Stomach smooth muscle (tissue), 2 donors: ENCODE results near the gene CHST6.
"Not testable (repeated sequence)": the region's sequence is repeated elsewhere in the genome, so short reads cannot be mapped to it uniquely, and the experiment has no call there.

Source experiments
- H3K27ac ChIP-seq: one replicate; pipeline ENCODE4 v1.7.0; 2013; ENCODE audit warnings: mild to moderate bottlenecking, low read length, inconsistent platforms
- H3K27me3 ChIP-seq, 2 donors: one replicate each; pipeline ENCODE4 v1.7.0; 2013; ENCODE audit warnings: low read length in 2 of 2; ENCODE audit not compliant: insufficient read depth in 2 of 2, control insufficient read depth in 1 of 2
- H3K36me3 ChIP-seq, 2 donors: one replicate each; pipeline ENCODE4 v1.7.0; 2013; ENCODE audit warnings: low read length in 2 of 2; ENCODE audit not compliant: control insufficient read depth in 2 of 2, insufficient read depth in 2 of 2
- H3K4me1 ChIP-seq: one replicate; pipeline ENCODE4 v1.7.0; 2013; ENCODE audit warnings: low read length; ENCODE audit not compliant: control insufficient read depth, insufficient read depth
- H3K4me3 ChIP-seq, 2 donors: one replicate each; pipeline ENCODE4 v1.7.0; 2013; ENCODE audit warnings: low read length in 2 of 2
- H3K9ac ChIP-seq, 2 donors: one replicate each; pipeline ENCODE4 v1.7.0; 2013; ENCODE audit warnings: low read length in 2 of 2, mild to moderate bottlenecking in 1 of 2
- H3K9me3 ChIP-seq, 2 donors: one replicate each; pipeline ENCODE4 v1.7.0; 2013; ENCODE audit warnings: low read length in 2 of 2; ENCODE audit not compliant: control insufficient read depth in 2 of 2
- donor health status: healthy.
- donor health status: Pancreatic carcinoma.

The CHST6 gene

GRCh38 chr16:75459691-75460090 lies 35.5 kb downstream of the CHST6 start:
- Histone ChIP-seq H3K27ac (no peak overlapping the region), H3K9me3 (no peaks in the 10 kb centered on the region), H3K27me3 (no peaks in the 10 kb centered on the region), H3K4me1 (peaks cover 3% of the 10 kb centered on the region), H3K36me3 (no peaks in the 10 kb centered on the region), H3K4me3 (no peak overlapping the region), H3K9ac (no peak overlapping the region)

DNA sequence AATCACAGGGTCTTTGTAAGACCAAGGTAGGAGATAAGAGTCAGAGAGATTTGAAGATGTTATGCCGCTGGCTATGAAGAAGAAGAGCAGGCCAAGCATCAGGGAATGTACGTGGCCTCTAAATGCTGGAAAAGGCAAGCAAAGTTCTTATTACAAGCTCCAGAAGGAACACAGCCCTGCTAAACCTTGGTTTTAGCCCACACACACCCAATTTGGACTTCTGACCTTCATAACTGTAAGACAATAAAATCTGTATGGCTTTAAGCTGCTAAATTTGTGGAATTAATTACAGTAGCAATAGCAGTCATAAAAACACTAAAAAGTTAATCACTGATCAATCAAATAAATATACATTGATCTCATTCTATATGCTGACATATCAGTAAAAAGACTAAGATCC lies 36.8 kb downstream of the CHST6 start:
- H3K9me3 ChIP-seq = no peaks in the 10 kb centered on the region
- H3K27ac ChIP-seq = no peak overlapping the region
- no peaks in the 10 kb centered on the region for H3K27me3 ChIP-seq
- H3K9ac ChIP-seq = no peak overlapping the region
- H3K36me3 ChIP-seq = no peaks in the 10 kb centered on the region
- peaks cover 3% of the 10 kb centered on the region for H3K4me1 ChIP-seq
- no peak overlapping the region for H3K4me3 ChIP-seq

- Histone ChIP-seq H3K36me3 (no peaks in the 10 kb centered on the region), H3K9ac (no peak overlapping the region), H3K9me3 (no peaks in the 10 kb centered on the region), H3K27me3 (no peaks in the 10 kb centered on the region), H3K4me1 (peaks cover 3% of the 10 kb centered on the region), H3K4me3 (no peak overlapping the region), H3K27ac (no peak overlapping the region)
These were observed 37.2 kb downstream of the CHST6 start for GRCh38 chr16:75458029-75458428.

DNA sequence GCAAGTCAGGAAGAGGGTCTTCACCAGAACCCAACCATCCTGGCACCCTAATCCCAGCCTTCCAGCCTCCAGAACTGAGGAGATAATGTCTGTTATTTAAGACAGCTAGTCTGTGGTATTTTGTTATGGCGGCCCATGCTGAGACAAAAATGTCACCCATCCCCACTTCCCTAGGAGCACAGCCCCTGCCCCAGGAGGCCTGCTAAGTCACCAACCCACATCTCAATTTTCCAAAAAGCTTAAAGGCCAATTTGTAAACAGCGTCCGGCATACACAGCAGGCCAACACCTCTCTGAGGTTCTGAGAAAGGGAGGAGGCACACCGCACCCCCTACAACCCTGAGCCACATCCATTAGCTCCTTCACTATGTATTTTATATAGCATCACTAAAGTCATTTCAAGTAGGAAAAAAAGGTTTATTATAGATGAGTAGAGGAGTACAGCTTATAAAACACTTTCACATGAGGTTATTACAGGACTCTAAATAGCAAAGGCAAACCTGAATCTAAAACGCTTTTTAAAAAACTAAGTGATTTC lies 37.7 kb downstream of the CHST6 start:
- no peaks in the 10 kb centered on the region for H3K9me3 ChIP-seq
- no peaks in the 10 kb centered on the region for H3K36me3 ChIP-seq
- H3K27ac ChIP-seq = no peak overlapping the region
- no peak overlapping the region for H3K4me3 ChIP-seq
- no peak overlapping the region for H3K9ac ChIP-seq
- peaks cover 6% of the 10 kb centered on the region for H3K4me1 ChIP-seq
- no peaks in the 10 kb centered on the region for H3K27me3 ChIP-seq

- H3K9me3 ChIP-seq = no peaks in the 10 kb centered on the region
- H3K9ac ChIP-seq = no peak overlapping the region
- peaks cover 6% of the 10 kb centered on the region for H3K4me1 ChIP-seq
- no peaks in the 10 kb centered on the region for H3K36me3 ChIP-seq
- no peaks in the 10 kb centered on the region for H3K27me3 ChIP-seq
- no peak overlapping the region for H3K27ac ChIP-seq
- H3K4me3 ChIP-seq = no peak overlapping the region
These were observed 38.3 kb downstream of the CHST6 start for GRCh38 chr16:75456971-75457370.

DNA sequence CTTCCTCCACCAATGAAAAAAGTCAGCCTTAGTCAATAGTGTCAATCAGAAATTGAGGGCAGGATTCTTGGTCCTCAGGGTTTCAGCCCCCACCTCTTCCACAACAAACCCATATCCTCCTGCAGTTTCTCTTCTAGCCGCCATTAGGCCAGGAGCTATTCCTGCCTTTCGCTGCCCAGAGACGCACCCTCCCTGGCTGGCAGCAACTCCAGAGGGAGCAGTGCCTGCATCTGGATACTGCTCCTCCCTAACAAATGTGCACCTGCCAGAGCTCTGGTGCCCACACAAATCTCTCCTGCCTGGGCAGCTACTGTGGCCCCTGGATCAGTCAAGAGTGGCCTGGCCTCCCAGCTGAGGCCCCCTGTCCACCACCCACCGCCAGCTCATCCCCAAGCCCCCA lies 38.8 kb downstream of the CHST6 start:
- not testable (repeated sequence) for H3K27me3 ChIP-seq, H3K36me3 ChIP-seq, H3K9ac ChIP-seq, H3K4me3 ChIP-seq, H3K4me1 ChIP-seq, H3K9me3 ChIP-seq, H3K27ac ChIP-seq

- peaks cover 0 to 3% of the 10 kb centered on the region in 2 donors for H3K36me3 ChIP-seq
- H3K4me3 ChIP-seq = no peak overlapping the region
- H3K27me3 ChIP-seq = no peaks in the 10 kb centered on the region
- H3K9ac ChIP-seq = no peak overlapping the region
- H3K9me3 ChIP-seq = no peaks in the 10 kb centered on the region
- H3K27ac ChIP-seq = no peak overlapping the region
- peaks cover 6% of the 10 kb centered on the region for H3K4me1 ChIP-seq
These were observed 39.6 kb downstream of the CHST6 start for GRCh38 chr16:75455677-75456076.

DNA sequence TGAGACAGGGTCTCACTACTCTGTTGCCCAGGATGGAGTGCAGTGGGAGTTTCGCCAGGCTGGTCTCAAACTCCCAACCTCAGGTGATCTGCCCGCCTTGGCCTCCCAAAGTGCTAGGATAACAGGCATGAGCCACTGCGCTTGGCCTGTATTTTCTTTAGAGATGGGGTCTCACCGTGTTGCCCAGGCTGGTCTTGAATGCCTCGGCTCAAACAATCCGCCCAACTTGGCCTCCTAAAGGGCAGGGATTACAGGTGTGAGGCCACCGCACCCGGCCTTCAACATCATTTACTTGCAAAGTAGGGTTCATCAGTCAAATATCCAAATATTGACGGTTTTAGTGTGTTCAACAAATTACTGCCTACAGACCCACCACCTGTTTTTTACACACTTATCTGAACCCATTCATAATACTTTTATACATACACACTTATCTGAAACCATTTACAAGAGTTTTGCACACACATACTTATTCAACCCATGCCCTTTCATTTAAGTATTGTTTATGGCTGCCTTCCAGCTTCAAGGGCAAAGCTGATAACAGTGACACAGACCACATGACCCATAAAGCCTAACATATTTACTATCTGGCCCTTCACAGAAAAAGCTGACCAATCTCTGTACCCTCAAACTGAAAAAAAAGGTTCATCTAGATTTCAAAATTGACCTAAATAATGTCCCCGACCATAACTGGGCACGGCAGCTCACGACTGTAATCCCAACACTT lies 42.6 kb downstream of the CHST6 start:
- peaks cover 4% of the 10 kb centered on the region for H3K4me1 ChIP-seq
- H3K36me3 ChIP-seq = peaks cover 4 to 5% of the 10 kb centered on the region in 2 donors
- no peaks in the 10 kb centered on the region for H3K27me3 ChIP-seq
- no peaks in the 10 kb centered on the region for H3K9me3 ChIP-seq
- H3K9ac ChIP-seq = no peak overlapping the region
- H3K27ac ChIP-seq = no peak overlapping the region
- no peak overlapping the region for H3K4me3 ChIP-seq

- H3K9me3 ChIP-seq = no peaks in the 10 kb centered on the region
- H3K9ac ChIP-seq = no peak overlapping the region
- no peak overlapping the region for H3K27ac ChIP-seq
- peaks cover 6 to 11% of the 10 kb centered on the region in 2 donors for H3K36me3 ChIP-seq
- H3K27me3 ChIP-seq = no peaks in the 10 kb centered on the region
- no peak overlapping the region for H3K4me3 ChIP-seq
- H3K4me1 ChIP-seq = no peaks in the 10 kb centered on the region
These were observed 48.8 kb downstream of the CHST6 start for GRCh38 chr16:75446416-75446815.

DNA sequence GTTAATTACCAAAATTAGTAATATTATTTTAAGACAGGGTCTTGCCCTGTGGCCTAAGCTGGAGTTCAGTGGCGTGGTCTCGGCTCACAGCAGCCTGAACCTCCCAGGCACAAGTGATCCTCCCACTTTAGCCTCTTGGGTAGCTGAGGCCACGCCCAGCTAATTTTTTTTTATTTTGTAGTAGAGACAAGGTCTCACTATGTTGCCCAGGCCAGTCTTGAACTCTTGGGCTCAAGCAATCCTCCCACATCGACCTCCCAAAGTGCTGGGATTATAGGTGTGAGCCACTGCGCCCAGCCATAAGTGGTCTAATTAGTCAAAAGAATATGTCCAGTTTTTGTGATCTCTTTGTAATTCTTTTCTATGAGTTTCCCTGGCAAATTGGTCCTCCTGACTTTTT lies 49.9 kb downstream of the CHST6 start:
- H3K9ac ChIP-seq = no peak overlapping the region
- no peaks in the 10 kb centered on the region for H3K4me1 ChIP-seq
- no peak overlapping the region for H3K4me3 ChIP-seq
- H3K36me3 ChIP-seq = peaks cover 2 to 11% of the 10 kb centered on the region in 2 donors
- no peak overlapping the region for H3K27ac ChIP-seq
- H3K27me3 ChIP-seq = no peaks in the 10 kb centered on the region
- H3K9me3 ChIP-seq = no peaks in the 10 kb centered on the region

DNA sequence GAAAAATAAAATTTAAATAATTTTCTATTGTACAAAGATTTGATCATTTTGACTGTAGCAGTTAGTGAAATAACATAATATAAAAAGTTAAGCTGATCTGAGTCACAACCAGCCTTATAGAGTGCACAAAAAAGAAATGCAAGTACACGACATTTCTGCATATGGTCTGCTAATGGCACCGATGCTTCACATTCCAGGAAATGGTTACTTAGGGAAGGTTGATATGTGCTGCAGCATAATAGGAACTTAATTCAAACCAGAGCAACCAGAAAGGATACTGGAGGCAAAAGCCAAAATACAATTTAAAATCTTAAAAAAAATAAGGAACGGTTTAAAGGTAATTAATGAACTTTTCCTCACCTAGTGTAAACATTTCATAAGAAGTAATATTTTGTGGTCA lies 51.9 kb downstream of the CHST6 start:
- Histone ChIP-seq H3K9me3 (no peaks in the 10 kb centered on the region), H3K4me3 (no peak overlapping the region), H3K27me3 (no peaks in the 10 kb centered on the region), H3K27ac (no peak overlapping the region), H3K4me1 (no peaks in the 10 kb centered on the region), H3K36me3 (peaks cover 2 to 6% of the 10 kb centered on the region in 2 donors), H3K9ac (no peak overlapping the region)
